OCI-LY3 (cell line): Measurements from ENCODE around the gene IGIP.

ENCODE experiments used
- H2AFZ ChIP-seq: fragments of 200-600, 300-600 bp; shearing (Covaris generic); 2 replicates; pipeline ENCODE4 v1.6.0; 2014; ENCODE audit warnings: antibody characterized with exemption, low read depth, low read length
- H3K27ac ChIP-seq: fragments of 200-600, 300-600 bp; sonication (generic); 2 replicates; pipeline ENCODE4 v1.5.1; 2014; ENCODE audit warnings: mild to moderate bottlenecking, low read length, moderate library complexity, mixed read lengths
- H3K27me3 ChIP-seq: fragments of 200-600, 300-600 bp; sonication (generic); 2 replicates; pipeline ENCODE4 v1.6.1; 2014; ENCODE audit warnings: low read depth, low read length, mixed read lengths
- H3K36me3 ChIP-seq: fragments of 200-600, 300-600 bp; sonication (generic); replicated peaks from 2 replicates; pipeline ENCODE3; 2014; ENCODE audit warnings: low read depth, low read length, mixed read lengths
- H3K4me1 ChIP-seq: fragments of 300-600, 200-600 bp; sonication (generic); 2 replicates; pipeline ENCODE4 v1.6.1; 2014; ENCODE audit warnings: low read length, mixed read lengths
- H3K4me2 ChIP-seq: fragments of 200-600, 300-600 bp; sonication (generic); 2 replicates; pipeline ENCODE4 v1.6.1; 2014; ENCODE audit warnings: low read length, mixed read lengths
- H3K4me3 ChIP-seq: fragments of 300-600, 200-600 bp; sonication (generic); 2 replicates; pipeline ENCODE4 v1.5.1; 2014; ENCODE audit warnings: antibody characterized with exemption, mild to moderate bottlenecking, low read length, moderate library complexity
- H3K79me2 ChIP-seq: fragments of 300-600, 200-600 bp; shearing (Covaris generic); 2 replicates; pipeline ENCODE4 v1.6.1; 2014; ENCODE audit warnings: mild to moderate bottlenecking, low read length, mixed read lengths
- H3K9ac ChIP-seq: fragments of 300-600, 200-600 bp; shearing (Covaris generic); 2 replicates; pipeline ENCODE4 v1.6.0; 2014; ENCODE audit warnings: mild to moderate bottlenecking, low read length, moderate library complexity
- H3K9me3 ChIP-seq: fragments of 200-600, 300-600 bp; shearing (Covaris generic); 2 replicates; pipeline ENCODE4 v1.6.1; 2014; ENCODE audit warnings: low read length, mixed read lengths; ENCODE audit not compliant: insufficient read depth
- H4K20me1 ChIP-seq: fragments of 200-600, 300-600 bp; sonication (generic); 2 replicates; pipeline ENCODE4 v1.6.1; 2016; ENCODE audit warnings: low read length, mixed read lengths; ENCODE audit not compliant: insufficient read depth
- CTCF ChIP-seq: fragments of 200-600, 300-600 bp; sonication (generic); IDR thresholded peaks from 2 replicates; pipeline ENCODE4 v1.5.1; 2014; ENCODE audit warnings: antibody characterized with exemption, low read length, low read depth
- EZH2phosphoT487 ChIP-seq: fragments of 200-600 bp; shearing (Covaris generic); IDR thresholded peaks from 2 replicates; pipeline ENCODE4 v1.6.1; 2018; ENCODE audit warnings: antibody characterized with exemption, mixed run types, low read depth

The IGIP gene

GRCh38 chr5:140093866-140094265, 31.9 kb upstream of the IGIP start:
- TF ChIP-seq CTCF (no peak), EZH2phosphoT487 (no peak)
- H3K27me3 ChIP-seq: no peaks in the 10 kb centered on the region

GRCh38 chr5:140094889-140095288, 30.8 kb upstream of the IGIP start:
- Histone ChIP-seq H3K36me3 (no peaks in the 10 kb centered on the region), H3K4me3 (no peak overlapping the region), H3K27ac (no peak overlapping the region), H3K27me3 (no peaks in the 10 kb centered on the region), H3K4me1 (no peaks in the 10 kb centered on the region), H4K20me1 (no peaks in the 10 kb centered on the region), H3K4me2 (no peak overlapping the region), H3K79me2 (no peaks in the 10 kb centered on the region), H3K9ac (no peak overlapping the region), H3K9me3 (no peaks in the 10 kb centered on the region), H2AFZ (no peak overlapping the region)
- TF ChIP-seq EZH2phosphoT487: no peak
- TF ChIP-seq CTCF: no peak

More at GRCh38 chr5:140093866-140094265, 31.9 kb upstream of the IGIP start:
- H3K9ac ChIP-seq: no peak overlapping the region
- no peaks in the 10 kb centered on the region for H4K20me1 ChIP-seq
- H3K4me2 ChIP-seq: no peak overlapping the region
- no peak overlapping the region for H2AFZ ChIP-seq
- H3K4me3 ChIP-seq: no peak overlapping the region
- H3K36me3 ChIP-seq: no peaks in the 10 kb centered on the region
- H3K9me3 ChIP-seq: no peaks in the 10 kb centered on the region
- H3K4me1 ChIP-seq: no peaks in the 10 kb centered on the region
- no peak overlapping the region for H3K27ac ChIP-seq
- H3K79me2 ChIP-seq: no peaks in the 10 kb centered on the region

GRCh38 chr5:140101179-140101578, 24.6 kb upstream of the IGIP start:
- Histone ChIP-seq H3K27ac (no peak overlapping the region), H2AFZ (no peak overlapping the region), H3K9me3 (no peaks in the 10 kb centered on the region), H3K4me3 (no peak overlapping the region), H4K20me1 (no peaks in the 10 kb centered on the region), H3K79me2 (no peaks in the 10 kb centered on the region), H3K36me3 (no peaks in the 10 kb centered on the region), H3K4me2 (no peak overlapping the region), H3K9ac (no peak overlapping the region), H3K27me3 (no peaks in the 10 kb centered on the region), H3K4me1 (no peaks in the 10 kb centered on the region)
- TF ChIP-seq EZH2phosphoT487 (no peak), CTCF (no peak)

GRCh38 chr5:140103154-140103553, 22.6 kb upstream of the IGIP start:
- Histone ChIP-seq H3K9me3 (no peaks in the 10 kb centered on the region), H4K20me1 (no peaks in the 10 kb centered on the region), H3K4me2 (no peak overlapping the region), H3K4me1 (peaks cover 6% of the 10 kb centered on the region), H3K27ac (no peak overlapping the region), H3K36me3 (no peaks in the 10 kb centered on the region), H2AFZ (no peak overlapping the region), H3K79me2 (peaks cover under 1% of the 10 kb centered on the region), H3K9ac (no peak overlapping the region), H3K4me3 (no peak overlapping the region), H3K27me3 (no peaks in the 10 kb centered on the region)
- TF ChIP-seq CTCF: no peak
- no peak for TF ChIP-seq EZH2phosphoT487
